ENCODE results near the gene ACSS2.

DNA sequence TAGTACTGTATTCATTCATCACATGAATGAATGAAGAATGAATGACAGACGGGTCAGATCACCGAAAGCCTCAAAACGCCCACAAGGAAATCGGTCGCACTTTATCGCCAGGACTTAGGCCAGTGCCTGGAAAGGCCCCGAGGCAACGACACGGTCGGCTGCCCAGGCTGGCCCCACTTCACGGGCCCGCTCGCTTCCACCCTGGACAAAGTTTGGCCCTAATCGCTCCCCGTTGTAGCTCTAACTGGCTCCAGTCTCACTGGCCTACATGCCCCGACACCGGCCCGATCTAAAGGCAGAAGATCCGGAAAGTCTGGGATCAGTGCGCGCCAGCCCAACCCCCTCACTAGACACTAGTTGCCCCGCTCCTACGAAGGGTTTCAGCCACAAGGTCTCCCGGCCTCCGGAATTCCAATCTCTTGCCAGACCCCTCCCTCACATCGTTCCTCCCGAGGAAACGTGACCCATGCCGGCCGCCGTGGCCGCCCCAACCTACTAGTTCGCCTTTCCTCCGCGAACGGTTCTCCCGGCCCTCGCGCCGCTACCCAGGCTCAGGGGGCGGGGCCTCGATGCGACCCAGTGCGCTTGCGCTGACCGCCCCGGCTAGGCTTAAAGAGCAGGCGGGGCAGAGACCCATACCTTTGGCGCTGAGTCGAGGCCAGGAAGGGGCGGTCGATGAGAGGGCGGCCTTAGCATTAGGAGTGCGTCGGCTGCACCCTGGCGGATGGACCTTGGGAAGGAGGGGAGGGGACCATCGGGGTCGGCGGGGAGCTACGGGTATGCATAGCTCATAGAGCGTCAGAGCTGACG, 79.0 kb downstream of the ACSS2 start, which contains the start of the genes GSS and MYH7B:
- TF ChIP-seq CTCF (IDR thresholded peaks at IDR 0.05) (peak; percentile 7 to 81 (median 64)), POLR2A (IDR thresholded peaks at IDR 0.05) (peak; percentile 66 to 69), EP300 (IDR thresholded peaks at IDR 0.05) (no peak)
